HG02981 (cell line): ENCODE results near the gene NDUFAB1.
"Not testable (repeated sequence)": the region's sequence is repeated elsewhere in the genome, so short reads cannot be mapped to it uniquely, and the experiment has no call there.

Experiments
- ATAC-seq: cut with Tn5 transposase; IDR thresholded peaks from one replicate; pipeline ENCODE4 v1.9.1; 2021; ENCODE audit warnings: mild to moderate bottlenecking, moderate library complexity; ENCODE audit not compliant: unreplicated experiment

The NDUFAB1 gene

GRCh38 chr16:23595951-23596720 is at the start of gene NDUFAB1:
Gene NDUFAB1, minus strand, starts transcription at chr16:23596316. Its CDS starts 26 bp downstream, at chr16:23596290.
- ATAC-seq = peak; percentile 90

GRCh38 chr16:23642246-23642774 is 46.2 kb upstream of the NDUFAB1 start:
- no peak for ATAC-seq

GRCh38 chr16:23640931-23641765 is 45.0 kb upstream of the NDUFAB1 start, which contains the start of the genes DCTN5 and PALB2:
Gene DCTN5, plus strand, starts transcription at chr16:23641466. Its CDS starts 77 bp downstream, at chr16:23641543.
Gene PALB2, minus strand, starts transcription at chr16:23641310. Its CDS starts 153 bp downstream, at chr16:23641157.
- ATAC-seq = peak; percentile 95

- ATAC-seq = no peak
Observed at GRCh38 chr16:23640615-23640930, 44.5 kb upstream of the NDUFAB1 start.

- no peak for ATAC-seq
Observed at GRCh38 chr16:23635958-23636357, 39.8 kb upstream of the NDUFAB1 start.

- no peak for ATAC-seq
Observed at GRCh38 chr16:23634461-23635036, 38.4 kb upstream of the NDUFAB1 start.

- ATAC-seq = not testable (repeated sequence)
Observed at GRCh38 chr16:23631874-23632273, 35.8 kb upstream of the NDUFAB1 start.

GRCh38 chr16:23629516-23629915 is 33.4 kb upstream of the NDUFAB1 start:
- no peak for ATAC-seq

GRCh38 chr16:23624092-23624491 is 28.0 kb upstream of the NDUFAB1 start:
- ATAC-seq = no peak

GRCh38 chr16:23615805-23616204 is 19.7 kb upstream of the NDUFAB1 start:
- no peak for ATAC-seq

GRCh38 chr16:23611936-23612335 is 15.8 kb upstream of the NDUFAB1 start:
- no peak for ATAC-seq

GRCh38 chr16:23610905-23611304 is 14.8 kb upstream of the NDUFAB1 start:
- ATAC-seq = not testable (repeated sequence)

- no peak for ATAC-seq
Observed at GRCh38 chr16:23609929-23610328, 13.8 kb upstream of the NDUFAB1 start.

GRCh38 chr16:23608194-23608593 is 12.1 kb upstream of the NDUFAB1 start:
- no peak for ATAC-seq

- ATAC-seq = no peak
Observed at GRCh38 chr16:23607726-23608125, 11.6 kb upstream of the NDUFAB1 start.

- ATAC-seq = no peak
Observed at GRCh38 chr16:23597003-23597756, 1.1 kb upstream of the NDUFAB1 start.

- no peak for ATAC-seq
Observed at GRCh38 chr16:23595246-23595950, 718 bp downstream of the NDUFAB1 start.

GRCh38 chr16:23594186-23594585 is 1.9 kb downstream of the NDUFAB1 start:
- no peak for ATAC-seq

- no peak for ATAC-seq
Observed at GRCh38 chr16:23590181-23590580, 5.9 kb downstream of the NDUFAB1 start.

GRCh38 chr16:23587726-23588125 is 8.4 kb downstream of the NDUFAB1 start:
- ATAC-seq = no peak
